Pancreas (tissue), 10 donors: ENCODE data around the gene COL13A1. TPM values are rescaled to one million over a fixed set of nuclear protein-coding genes. Genes with fewer than 3 reads are reported as not detected.
A peak's percentile ranks its signal among the peaks of the same experiment; 100 is the strongest.

Experiments used
- ATAC-seq, 4 donors: fragments of 200-7000 bp; cut with Tn5 transposase; one replicate each; pipeline versions ENCODE4 v1.8.0 to v1.9.1; 2020; ENCODE audit warnings: mild to moderate bottlenecking in 4 of 4, moderate library complexity in 4 of 4
- DNase-seq, 6 donors: peaks; one replicate each; pipeline ENCODE4 v3.0.0-alpha.2; 2020
- FAIRE-seq: peaks from 2 replicates; lab custom pipeline; 2012; peaks lifted over from hg19 to GRCh38; lab: Jason Lieb, UNC
- H3K27ac ChIP-seq, 4 donors: fragments of 200-600 bp; sonication (generic); 1 replicate in 3 of 4; 2 replicates in 1 of 4; pipeline versions ENCODE4 v1.5.0 to v1.8.0; 2020
- H3K27me3 ChIP-seq, 4 donors: fragments of 200-600 bp; one replicate each; pipeline ENCODE4 v1.8.0; 2021
- H3K36me3 ChIP-seq, 3 donors: fragments of 200-600 bp; sonication (generic) in 1 of 3; one replicate each; pipeline versions ENCODE4 v1.5.0 to v1.8.0; 2020 to 2021
- H3K4me1 ChIP-seq, 3 donors: fragments of 200-600 bp; one replicate each; pipeline ENCODE4 v1.8.0; 2021
- H3K4me3 ChIP-seq, 4 donors: fragments of 200-600 bp; sonication (generic) in 2 of 4; one replicate each; pipeline versions ENCODE4 v1.5.0 to v1.8.0; 2020 to 2021
- H3K9me3 ChIP-seq, 4 donors: fragments of 200-600 bp; one replicate each; pipeline ENCODE4 v1.8.0; 2021
- CTCF ChIP-seq, 4 donors: fragments of 200-600 bp; sonication (generic) in 3 of 4; IDR thresholded peaks; one replicate each; pipeline versions ENCODE4 v1.5.0 to v1.8.0; 2021; ENCODE audit warnings: antibody characterized with exemption in 4 of 4
- WGBS, 2 donors: extraction: QIAGEN DNeasy Blood & Tissue Kit; methylation state at CpG; one replicate each; pipeline ENCODE4 v1.1.7; 2013; 5-methylcytosine and 5-hydroxymethylcytosine counted together
- intact Hi-C, 3 donors: fragments of 100-400 bp; cut with DNase I; formaldehyde crosslinking; loops; one replicate each; pipeline versions ENCODE4 v1.11.1 to v1.14.2; 2022
- polyA plus RNA-seq, 2 donors: library from polyadenylated mRNA; stranded (reverse); fragments of 200-250 nt; gene quantifications; one replicate each; pipeline ENCODE4 v1.2.3, GENCODE V29; 2013
- total RNA-seq, 6 donors: library from RNA; stranded (reverse); fragmentation: NEBNext Ultra II Directional in 4 of 6; extraction: Animal tissue kit (Norgen Biotek cat#: 25700) in 4 of 6; gene quantifications; one replicate each; pipeline versions ENCODE4 v1.2.1 to v1.2.4, GENCODE V29; 2021 to 2023
- donor health status: healthy with polysubstance abuse.
- donor health status: DM: no; HTN: no; CAD: no; lungs with moderate emphysema.
- donor health status: DM: no; HTN: no; CAD: no.
- donor health status: control.
- donor health status: control.
- donor health status: Bipolar disorder and iron deficiency.
- donor health status: DM: yes; HTN: yes; CAD: no.
- donor health status: DM: no; HTN: no; CAD: no.
- donor health status: DM: no; HTN: no; CAD: no.
- donor health status: DM: yes; HTN: yes; CAD: no.

Gene COL13A1
- total and polyA plus RNA-seq, 8 donors: 0.35 to 11.7 (median 0.92) TPM

GRCh38 chr10:69838853-69839252 lies 37.1 kb downstream of the COL13A1 start:
- DNase-seq (no peak), ATAC-seq (no peak), FAIRE-seq (no peak)
- WGBS, 2 donors: 74 to 78% methylated on average over 11 of the region's 11 CpGs
- Histone ChIP-seq H3K36me3 (no peaks in the 10 kb centered on the region), H3K4me3 (no peak overlapping the region), H3K4me1 (no peaks in the 10 kb centered on the region), H3K27ac (no peak overlapping the region), H3K27me3 (no peaks in the 10 kb centered on the region), H3K9me3 (no peaks in the 10 kb centered on the region)
- intact Hi-C loops: no loop called here
- TF ChIP-seq CTCF (IDR thresholded peaks at IDR 0.05): no peak

GRCh38 chr10:69839696-69840345 lies 38.1 kb downstream of the COL13A1 start:
- H3K27me3 ChIP-seq: no peaks in the 10 kb centered on the region
- ATAC-seq (peak in 3 of 4 donors; percentile 57 to 72 (median 59)), FAIRE-seq (no peak), DNase-seq (no peak)
- no peak overlapping the region for H3K27ac ChIP-seq
- no peaks in the 10 kb centered on the region for H3K4me1 ChIP-seq
- intact Hi-C loops: no loop called here
- TF ChIP-seq CTCF (IDR thresholded peaks at IDR 0.05): no peak
- H3K36me3 ChIP-seq: no peaks in the 10 kb centered on the region
- 68 to 72% methylated on average over 17 of the region's 17 CpGs for WGBS, 2 donors
- no peaks in the 10 kb centered on the region for H3K9me3 ChIP-seq
- no peak overlapping the region for H3K4me3 ChIP-seq

- Histone ChIP-seq H3K27ac (no peak overlapping the region), H3K36me3 (no peaks in the 10 kb centered on the region), H3K9me3 (no peaks in the 10 kb centered on the region), H3K27me3 (no peaks in the 10 kb centered on the region), H3K4me3 (no peak overlapping the region), H3K4me1 (no peaks in the 10 kb centered on the region)
- TF ChIP-seq CTCF (IDR thresholded peaks at IDR 0.05): no peak
- DNase-seq (no peak), ATAC-seq (no peak), FAIRE-seq (no peak)
- WGBS, 2 donors: 83% methylated on average over 7 to 9 of the region's 9 CpGs
- intact Hi-C loops: no loop called here
Observed at GRCh38 chr10:69840773-69841172, 39.1 kb downstream of the COL13A1 start.

GRCh38 chr10:69842020-69842419 lies 40.3 kb downstream of the COL13A1 start:
- no peaks in the 10 kb centered on the region for H3K4me1 ChIP-seq
- H3K4me3 ChIP-seq: no peak overlapping the region
- FAIRE-seq (no peak), ATAC-seq (no peak), DNase-seq (no peak)
- H3K9me3 ChIP-seq: no peaks in the 10 kb centered on the region
- no peaks in the 10 kb centered on the region for H3K27me3 ChIP-seq
- intact Hi-C loops: no loop called here
- no peak for TF ChIP-seq CTCF (IDR thresholded peaks at IDR 0.05)
- 78 to 80% methylated on average over 8 of the region's 8 CpGs for WGBS, 2 donors
- no peaks in the 10 kb centered on the region for H3K36me3 ChIP-seq
- no peak overlapping the region for H3K27ac ChIP-seq

GRCh38 chr10:69842882-69843281 lies 41.2 kb downstream of the COL13A1 start:
- 80 to 86% methylated on average over 10 of the region's 10 CpGs for WGBS, 2 donors
- Histone ChIP-seq H3K27ac (no peak overlapping the region), H3K9me3 (no peaks in the 10 kb centered on the region), H3K27me3 (no peaks in the 10 kb centered on the region), H3K4me3 (no peak overlapping the region), H3K4me1 (no peaks in the 10 kb centered on the region), H3K36me3 (no peaks in the 10 kb centered on the region)
- ATAC-seq (no peak), DNase-seq (no peak), FAIRE-seq (no peak)
- intact Hi-C loops: no loop called here
- TF ChIP-seq CTCF (IDR thresholded peaks at IDR 0.05): no peak
